B cell (primary cell): ENCODE measurements around the gene FAM20C.

ENCODE experiments used
- EZH2 ChIP-seq: IDR thresholded peaks from 2 replicates; pipeline ENCODE4 v1.6.1; 2012; ENCODE audit warnings: borderline replicate concordance, low read depth, mild to moderate bottlenecking, moderate library complexity, low read length; ENCODE audit not compliant: insufficient read depth, poor library complexity, severe bottlenecking
- TF ChIP-seq, protein P1 (sequence below): fragments of 200-600 bp; IDR thresholded peaks from one replicate; pipeline ENCODE4 v1.8.0; 2022; ENCODE audit warnings: antibody characterized with exemption, mild to moderate bottlenecking

DNA sequence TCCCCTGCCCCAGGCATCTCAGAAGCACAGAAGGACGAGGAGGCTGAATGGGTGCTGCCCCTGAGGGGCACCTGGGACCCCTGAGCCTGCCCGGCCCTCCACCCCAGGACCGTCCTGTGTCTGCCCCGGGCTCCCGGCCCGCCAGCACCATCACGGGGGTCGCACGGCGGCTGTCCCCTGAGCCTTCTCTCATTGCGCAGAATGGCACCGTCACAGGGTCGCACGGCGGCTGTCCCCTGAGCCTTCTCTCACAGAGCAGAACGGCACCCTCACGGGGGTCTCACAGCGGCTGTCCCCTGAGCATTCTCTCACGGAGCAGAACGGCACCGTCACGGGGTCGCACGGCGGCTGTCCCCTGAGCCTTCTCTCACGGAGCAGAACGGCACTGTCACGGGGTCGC is 31.5 kb downstream of the FAM20C start:
- TF ChIP-seq, protein P1, sequence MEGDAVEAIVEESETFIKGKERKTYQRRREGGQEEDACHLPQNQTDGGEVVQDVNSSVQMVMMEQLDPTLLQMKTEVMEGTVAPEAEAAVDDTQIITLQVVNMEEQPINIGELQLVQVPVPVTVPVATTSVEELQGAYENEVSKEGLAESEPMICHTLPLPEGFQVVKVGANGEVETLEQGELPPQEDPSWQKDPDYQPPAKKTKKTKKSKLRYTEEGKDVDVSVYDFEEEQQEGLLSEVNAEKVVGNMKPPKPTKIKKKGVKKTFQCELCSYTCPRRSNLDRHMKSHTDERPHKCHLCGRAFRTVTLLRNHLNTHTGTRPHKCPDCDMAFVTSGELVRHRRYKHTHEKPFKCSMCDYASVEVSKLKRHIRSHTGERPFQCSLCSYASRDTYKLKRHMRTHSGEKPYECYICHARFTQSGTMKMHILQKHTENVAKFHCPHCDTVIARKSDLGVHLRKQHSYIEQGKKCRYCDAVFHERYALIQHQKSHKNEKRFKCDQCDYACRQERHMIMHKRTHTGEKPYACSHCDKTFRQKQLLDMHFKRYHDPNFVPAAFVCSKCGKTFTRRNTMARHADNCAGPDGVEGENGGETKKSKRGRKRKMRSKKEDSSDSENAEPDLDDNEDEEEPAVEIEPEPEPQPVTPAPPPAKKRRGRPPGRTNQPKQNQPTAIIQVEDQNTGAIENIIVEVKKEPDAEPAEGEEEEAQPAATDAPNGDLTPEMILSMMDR: no peak
- no peak for TF ChIP-seq EZH2
